Loucy (cell line): ENCODE data around the gene ASCC2.

Experiments used
- H2AFZ ChIP-seq: fragments of 200-600 bp; sonication (generic); 2 replicates; pipeline ENCODE4 v1.6.0; 2016; ENCODE audit warnings: antibody characterized with exemption, mild to moderate bottlenecking, low read length, moderate library complexity
- H3F3A ChIP-seq: fragments of 200-600 bp; 2 replicates; pipeline ENCODE4 v1.6.0; 2016; ENCODE audit warnings: antibody characterized with exemption, low read depth, mild to moderate bottlenecking
- H3K27me3 ChIP-seq: fragments of 200-600 bp; sonication (generic); 2 replicates; pipeline ENCODE4 v1.6.1; 2014; ENCODE audit warnings: low read length, mild to moderate bottlenecking; ENCODE audit not compliant: insufficient read depth, poor library complexity, severe bottlenecking
- H3K36me3 ChIP-seq: fragments of 200-600 bp; sonication (generic); 2 replicates; pipeline ENCODE4 v1.6.1; 2016; ENCODE audit warnings: low read length; ENCODE audit not compliant: insufficient read depth
- H3K4me1 ChIP-seq: fragments of 200-600 bp; sonication (generic); 2 replicates; pipeline ENCODE4 v1.5.1; 2014; ENCODE audit warnings: low read length, mild to moderate bottlenecking; ENCODE audit not compliant: insufficient read depth, poor library complexity, severe bottlenecking
- H3K4me2 ChIP-seq: fragments of 200-600 bp; sonication (generic); 2 replicates; pipeline ENCODE4 v1.6.0; 2014; ENCODE audit warnings: antibody characterized with exemption, low read length, low read depth, mild to moderate bottlenecking; ENCODE audit not compliant: poor library complexity, severe bottlenecking
- H3K4me3 ChIP-seq: fragments of 200-600 bp; sonication (generic); 2 replicates; pipeline ENCODE4 v1.5.1; 2014; ENCODE audit warnings: low read length, mild to moderate bottlenecking, mixed read lengths; ENCODE audit not compliant: poor library complexity, severe bottlenecking
- H3K79me2 ChIP-seq: fragments of 200-600 bp; sonication (generic); 2 replicates; pipeline ENCODE4 v1.6.1; 2014; ENCODE audit warnings: low read length; ENCODE audit not compliant: insufficient read depth
- H3K9ac ChIP-seq: fragments of 200-600 bp; sonication (generic); 2 replicates; pipeline ENCODE4 v1.6.0; 2014; ENCODE audit warnings: mild to moderate bottlenecking, low read depth, low read length, moderate library complexity; ENCODE audit not compliant: poor library complexity, severe bottlenecking
- H3K9me2 ChIP-seq: fragments of 200-600 bp; sonication (generic); replicated peaks from 2 replicates; pipeline ENCODE4 v1.6.1; 2016; ENCODE audit warnings: low read depth, low read length, mixed read lengths
- H3K9me3 ChIP-seq: fragments of 200-600 bp; sonication (generic); 2 replicates; pipeline ENCODE4 v1.6.1; 2014; ENCODE audit warnings: mild to moderate bottlenecking, antibody characterized with exemption, low read length, low read depth; ENCODE audit not compliant: insufficient read depth
- H4K20me1 ChIP-seq: fragments of 200-600 bp; sonication (generic); 2 replicates; pipeline ENCODE4 v1.6.0; 2014; ENCODE audit warnings: antibody characterized with exemption, low read length, mild to moderate bottlenecking; ENCODE audit not compliant: insufficient read depth, poor library complexity, severe bottlenecking
- CTCF ChIP-seq: fragments of 200-600 bp; sonication (generic); conservative IDR thresholded peaks from 2 replicates; pipeline ENCODE4 v1.5.1; 2014; ENCODE audit warnings: mild to moderate bottlenecking, antibody characterized with exemption, low read length
- EZH2phosphoT487 ChIP-seq: fragments of 200-600 bp; IDR thresholded peaks from 2 replicates; pipeline ENCODE4 v1.6.1; 2018; ENCODE audit warnings: antibody characterized with exemption, mild to moderate bottlenecking, moderate library complexity, borderline replicate concordance

ASCC2 gene

GRCh38 chr22:29837741-29838598, at the start of gene ASCC2:
Gene ASCC2, minus strand, starts transcription at chr22:29838274. Its CDS starts 5,949 bp downstream, at chr22:29832325.
- peak within 1 kb of the TSS; percentile 84 for H2AFZ ChIP-seq

GRCh38 chr22:29887358-29887757, 49.3 kb upstream of the ASCC2 start:
- TF ChIP-seq EZH2phosphoT487 (no peak), CTCF (no peak)
- Histone ChIP-seq H3K27me3 (no peaks in the 10 kb centered on the region), H3K9me2 (no peaks in the 10 kb centered on the region), H3K4me2 (peak overlapping the region; percentile 93), H2AFZ (no peak overlapping the region), H3K4me3 (peak overlapping the region; percentile 96), H3K79me2 (peaks cover 87% of the 10 kb centered on the region), H3K9ac (peak overlapping the region; percentile 82), H3K9me3 (no peaks in the 10 kb centered on the region), H3F3A (no peaks in the 10 kb centered on the region), H4K20me1 (peaks cover 64% of the 10 kb centered on the region), H3K36me3 (no peaks in the 10 kb centered on the region), H3K4me1 (peaks cover 37% of the 10 kb centered on the region)

More at GRCh38 chr22:29837741-29838598, at the start of gene ASCC2:
- Histone ChIP-seq H3F3A (no peaks in the 10 kb centered on the region), H3K36me3 (no peaks in the 10 kb centered on the region; the same call in 1 of the 2 replicates), H3K4me1 (peaks cover 30% of the 10 kb centered on the region), H3K9me3 (no peaks in the 10 kb centered on the region), H4K20me1 (peaks cover 10% of the 10 kb centered on the region), H3K27me3 (no peaks in the 10 kb centered on the region), H3K4me3 (peak within 1 kb of the TSS; percentile 89), H3K4me2 (peak within 1 kb of the TSS; percentile 97), H3K9ac (peak within 1 kb of the TSS; percentile 73), H3K9me2 (no peaks in the 10 kb centered on the region), H3K79me2 (peaks cover 29% of the 10 kb centered on the region)
- TF ChIP-seq CTCF: no peak
- no peak for TF ChIP-seq EZH2phosphoT487

- peak overlapping the region; percentile 93 for H3K4me2 ChIP-seq
- no peak overlapping the region for H2AFZ ChIP-seq
- TF ChIP-seq EZH2phosphoT487 (no peak), CTCF (no peak)
- no peaks in the 10 kb centered on the region for H3K9me2 ChIP-seq
- no peaks in the 10 kb centered on the region for H3K27me3 ChIP-seq
- H3K9me3 ChIP-seq: no peaks in the 10 kb centered on the region
- H3K4me3 ChIP-seq: peak overlapping the region; percentile 96
- H3K79me2 ChIP-seq: peaks cover 81% of the 10 kb centered on the region
- H3K9ac ChIP-seq: peak overlapping the region; percentile 82
- H3F3A ChIP-seq: no peaks in the 10 kb centered on the region
- peaks cover 60% of the 10 kb centered on the region for H4K20me1 ChIP-seq
- no peaks in the 10 kb centered on the region for H3K36me3 ChIP-seq
- peaks cover 37% of the 10 kb centered on the region for H3K4me1 ChIP-seq
Measured at GRCh38 chr22:29886596-29886995, 48.5 kb upstream of the ASCC2 start.
